GM12891 (cell line): ENCODE data around the gene ARHGAP24.

ENCODE experiments used
- DNase-seq: peaks from one replicate; pipeline ENCODE4 v3.0.0; 2011; ENCODE audit warnings: low spot score; ENCODE audit not compliant: insufficient read length
- FAIRE-seq: peaks from 2 replicates; lab custom pipeline; 2011; peaks lifted over from hg19 to GRCh38; lab: Jason Lieb, UNC
- PAX5 ChIP-seq: IDR thresholded peaks from 2 replicates; pipeline ENCODE4 v1.6.1; 2011; ENCODE audit warnings: low read length, moderate library complexity, mild to moderate bottlenecking; ENCODE audit not compliant: insufficient read depth, severe bottlenecking
- POLR2A ChIP-seq: IDR thresholded peaks from 2 replicates; pipeline ENCODE4 v1.6.1; 2011; ENCODE audit warnings: low read depth, low read length, control low read depth
- POLR2AphosphoS5 ChIP-seq: IDR thresholded peaks from 2 replicates; pipeline ENCODE4 v1.6.1; 2011; ENCODE audit warnings: low read depth, low read length, control low read depth
- POU2F2 ChIP-seq: IDR thresholded peaks from 2 replicates; pipeline ENCODE4 v1.6.1; 2011; ENCODE audit warnings: low read depth, mild to moderate bottlenecking, control low read depth, low read length, moderate library complexity
- SPI1 ChIP-seq: IDR thresholded peaks from 2 replicates; pipeline ENCODE4 v1.6.1; 2011; ENCODE audit warnings: low read depth, low read length, control low read depth
- TAF1 ChIP-seq: IDR thresholded peaks from 2 replicates; pipeline ENCODE4 v1.6.1; 2011; ENCODE audit warnings: low read depth, low read length, control low read depth

ARHGAP24 gene

GRCh38 chr4:85994576-85994975, 519.6 kb downstream of the ARHGAP24 start:
- DNase-seq (no peak), FAIRE-seq (no peak)
- TF ChIP-seq TAF1 (no peak), PAX5 (no peak), POU2F2 (no peak), POLR2A (no peak), SPI1 (no peak), POLR2AphosphoS5 (no peak)

- TF ChIP-seq SPI1 (no peak), PAX5 (no peak), TAF1 (no peak), POU2F2 (no peak), POLR2A (no peak), POLR2AphosphoS5 (no peak)
- DNase-seq (no peak), FAIRE-seq (peak; percentile 28)
Observed at GRCh38 chr4:85995361-85995760, 520.4 kb downstream of the ARHGAP24 start.

- FAIRE-seq = no peak
Observed at GRCh38 chr4:86001591-86001990, 526.6 kb downstream of the ARHGAP24 start.

GRCh38 chr4:86004030-86004429, 529.1 kb downstream of the ARHGAP24 start:
- no peak for TF ChIP-seq POLR2AphosphoS5
- no peak for TF ChIP-seq POLR2A
- no peak for TF ChIP-seq POU2F2
- no peak for TF ChIP-seq TAF1
- no peak for TF ChIP-seq SPI1
- TF ChIP-seq PAX5 = no peak
- FAIRE-seq = no peak
- no peak for DNase-seq

More at GRCh38 chr4:86001591-86001990, 526.6 kb downstream of the ARHGAP24 start:
- no peak for DNase-seq
- TF ChIP-seq POLR2A = no peak
- no peak for TF ChIP-seq SPI1
- no peak for TF ChIP-seq PAX5
- TF ChIP-seq TAF1 = no peak
- no peak for TF ChIP-seq POU2F2
- no peak for TF ChIP-seq POLR2AphosphoS5

- DNase-seq = no peak
- TF ChIP-seq POU2F2 = no peak
- no peak for TF ChIP-seq POLR2A
- no peak for TF ChIP-seq TAF1
- no peak for TF ChIP-seq PAX5
- no peak for TF ChIP-seq SPI1
- TF ChIP-seq POLR2AphosphoS5 = no peak
- no peak for FAIRE-seq
Observed at GRCh38 chr4:86006057-86006456, 531.1 kb downstream of the ARHGAP24 start.

- TF ChIP-seq PAX5 (no peak), POU2F2 (no peak), POLR2AphosphoS5 (no peak), SPI1 (no peak), POLR2A (no peak), TAF1 (no peak)
- no peak for DNase-seq
- no peak for FAIRE-seq
Observed at GRCh38 chr4:86007042-86007441, 532.1 kb downstream of the ARHGAP24 start.

GRCh38 chr4:86011117-86011516, 536.2 kb downstream of the ARHGAP24 start:
- no peak for DNase-seq
- no peak for TF ChIP-seq PAX5
- no peak for TF ChIP-seq POLR2AphosphoS5
- no peak for TF ChIP-seq POLR2A
- no peak for TF ChIP-seq TAF1
- no peak for TF ChIP-seq POU2F2
- no peak for TF ChIP-seq SPI1
- no peak for FAIRE-seq

GRCh38 chr4:86013621-86014020, 538.7 kb downstream of the ARHGAP24 start:
- no peak for FAIRE-seq
- DNase-seq = no peak
- TF ChIP-seq SPI1 (no peak), TAF1 (no peak), POU2F2 (no peak), POLR2AphosphoS5 (no peak), POLR2A (no peak), PAX5 (no peak)

GRCh38 chr4:86014599-86014998, 539.6 kb downstream of the ARHGAP24 start:
- no peak for TF ChIP-seq TAF1
- no peak for TF ChIP-seq SPI1
- no peak for TF ChIP-seq POLR2AphosphoS5
- TF ChIP-seq PAX5 = no peak
- no peak for TF ChIP-seq POLR2A
- no peak for TF ChIP-seq POU2F2
- FAIRE-seq (no peak), DNase-seq (no peak)

GRCh38 chr4:86015412-86016350, 540.7 kb downstream of the ARHGAP24 start:
- FAIRE-seq (no peak), DNase-seq (no peak)
- no peak for TF ChIP-seq POU2F2

- FAIRE-seq = no peak
- DNase-seq = no peak
- TF ChIP-seq POU2F2 (no peak), TAF1 (no peak), SPI1 (no peak), PAX5 (no peak), POLR2A (no peak), POLR2AphosphoS5 (no peak)
Observed at GRCh38 chr4:86019362-86019761, 544.4 kb downstream of the ARHGAP24 start.
